Mammary epithelial cell (primary cell): ENCODE measurements around the gene COL12A1.

Experiments
- EZH2 ChIP-seq: IDR thresholded peaks from 2 replicates; pipeline ENCODE4 v1.6.1; 2012; ENCODE audit warnings: low read length, inconsistent platforms, borderline replicate concordance
- TF ChIP-seq, protein P1 (sequence below), 2 donors: IDR thresholded peaks in 1 of 2; conservative IDR thresholded peaks in 1 of 2; 2 replicates each; pipeline ENCODE4 v1.5.1; 2011 to 2012; ENCODE audit warnings: inconsistent platforms in 2 of 2, low read length in 2 of 2, mild to moderate bottlenecking in 2 of 2, control low read depth in 1 of 2, low read depth in 1 of 2; ENCODE audit not compliant: insufficient read depth in 1 of 2; ENCODE audit errors: extremely low read depth in 1 of 2

DNA sequence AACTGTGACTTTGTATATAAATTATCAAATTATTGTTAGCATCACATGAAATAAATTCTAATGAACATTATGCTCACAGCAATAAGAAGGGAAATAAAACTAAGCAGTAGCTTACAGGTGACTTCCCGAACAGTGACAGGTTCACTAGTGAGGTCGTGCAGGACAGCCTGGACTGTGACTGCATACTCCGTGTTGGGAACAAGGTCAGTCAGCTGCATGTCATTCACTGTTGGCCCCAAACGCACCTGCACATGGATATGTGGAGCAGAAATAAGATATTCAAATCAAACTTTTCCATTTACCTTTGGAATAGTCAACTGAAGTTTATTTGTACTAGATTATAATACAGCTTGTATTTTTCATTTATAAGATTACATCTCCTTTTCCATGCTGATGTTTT, 60.6 kb downstream of the COL12A1 start:
- TF ChIP-seq, protein P1, sequence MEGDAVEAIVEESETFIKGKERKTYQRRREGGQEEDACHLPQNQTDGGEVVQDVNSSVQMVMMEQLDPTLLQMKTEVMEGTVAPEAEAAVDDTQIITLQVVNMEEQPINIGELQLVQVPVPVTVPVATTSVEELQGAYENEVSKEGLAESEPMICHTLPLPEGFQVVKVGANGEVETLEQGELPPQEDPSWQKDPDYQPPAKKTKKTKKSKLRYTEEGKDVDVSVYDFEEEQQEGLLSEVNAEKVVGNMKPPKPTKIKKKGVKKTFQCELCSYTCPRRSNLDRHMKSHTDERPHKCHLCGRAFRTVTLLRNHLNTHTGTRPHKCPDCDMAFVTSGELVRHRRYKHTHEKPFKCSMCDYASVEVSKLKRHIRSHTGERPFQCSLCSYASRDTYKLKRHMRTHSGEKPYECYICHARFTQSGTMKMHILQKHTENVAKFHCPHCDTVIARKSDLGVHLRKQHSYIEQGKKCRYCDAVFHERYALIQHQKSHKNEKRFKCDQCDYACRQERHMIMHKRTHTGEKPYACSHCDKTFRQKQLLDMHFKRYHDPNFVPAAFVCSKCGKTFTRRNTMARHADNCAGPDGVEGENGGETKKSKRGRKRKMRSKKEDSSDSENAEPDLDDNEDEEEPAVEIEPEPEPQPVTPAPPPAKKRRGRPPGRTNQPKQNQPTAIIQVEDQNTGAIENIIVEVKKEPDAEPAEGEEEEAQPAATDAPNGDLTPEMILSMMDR (conservative IDR thresholded peaks at IDR 0.05 in 1 of 2, IDR thresholded peaks at IDR 0.05 in 1 of 2; ENCODE audit: extremely low read depth in 1 of 2, insufficient read depth in 1 of 2, low read depth in 1 of 2, low read length in 2 of 2), result no peak
- TF ChIP-seq EZH2, result no peak
